GM20000 (cell line): ENCODE data around the gene ABCD4.
"Not testable (repeated sequence)": the region's sequence is repeated elsewhere in the genome, so short reads cannot be mapped to it uniquely, and the experiment has no call there.

Source experiments
- DNase-seq: peaks from one replicate; pipeline ENCODE4 v3.0.0; 2012; ENCODE audit warnings: low spot score
- TF ChIP-seq, protein P1 (sequence below): IDR thresholded peaks from 2 replicates; pipeline ENCODE4 v1.5.1; 2012; ENCODE audit warnings: mild to moderate bottlenecking, control low read depth; ENCODE audit errors: extremely low read depth, missing control alignments

ABCD4 gene

DNA sequence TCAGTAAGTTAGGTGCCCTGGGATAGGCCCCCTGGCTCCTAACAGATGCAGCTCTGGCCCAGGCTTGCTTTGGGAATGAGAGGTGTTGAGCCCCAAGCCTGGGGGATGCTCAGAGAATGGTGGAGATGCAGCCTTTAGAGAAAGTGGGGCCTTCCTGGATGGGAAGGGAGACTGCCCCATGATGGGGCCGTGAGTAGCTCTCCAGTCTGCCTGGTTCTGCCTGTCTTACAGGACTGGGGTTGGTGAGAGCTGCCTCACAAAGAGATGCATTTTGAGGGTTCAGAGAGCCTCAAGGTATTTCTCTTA lies 45.0 kb upstream of the ABCD4 start:
- TF ChIP-seq, protein P1, sequence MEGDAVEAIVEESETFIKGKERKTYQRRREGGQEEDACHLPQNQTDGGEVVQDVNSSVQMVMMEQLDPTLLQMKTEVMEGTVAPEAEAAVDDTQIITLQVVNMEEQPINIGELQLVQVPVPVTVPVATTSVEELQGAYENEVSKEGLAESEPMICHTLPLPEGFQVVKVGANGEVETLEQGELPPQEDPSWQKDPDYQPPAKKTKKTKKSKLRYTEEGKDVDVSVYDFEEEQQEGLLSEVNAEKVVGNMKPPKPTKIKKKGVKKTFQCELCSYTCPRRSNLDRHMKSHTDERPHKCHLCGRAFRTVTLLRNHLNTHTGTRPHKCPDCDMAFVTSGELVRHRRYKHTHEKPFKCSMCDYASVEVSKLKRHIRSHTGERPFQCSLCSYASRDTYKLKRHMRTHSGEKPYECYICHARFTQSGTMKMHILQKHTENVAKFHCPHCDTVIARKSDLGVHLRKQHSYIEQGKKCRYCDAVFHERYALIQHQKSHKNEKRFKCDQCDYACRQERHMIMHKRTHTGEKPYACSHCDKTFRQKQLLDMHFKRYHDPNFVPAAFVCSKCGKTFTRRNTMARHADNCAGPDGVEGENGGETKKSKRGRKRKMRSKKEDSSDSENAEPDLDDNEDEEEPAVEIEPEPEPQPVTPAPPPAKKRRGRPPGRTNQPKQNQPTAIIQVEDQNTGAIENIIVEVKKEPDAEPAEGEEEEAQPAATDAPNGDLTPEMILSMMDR, result no peak
- DNase-seq, result no peak

DNA sequence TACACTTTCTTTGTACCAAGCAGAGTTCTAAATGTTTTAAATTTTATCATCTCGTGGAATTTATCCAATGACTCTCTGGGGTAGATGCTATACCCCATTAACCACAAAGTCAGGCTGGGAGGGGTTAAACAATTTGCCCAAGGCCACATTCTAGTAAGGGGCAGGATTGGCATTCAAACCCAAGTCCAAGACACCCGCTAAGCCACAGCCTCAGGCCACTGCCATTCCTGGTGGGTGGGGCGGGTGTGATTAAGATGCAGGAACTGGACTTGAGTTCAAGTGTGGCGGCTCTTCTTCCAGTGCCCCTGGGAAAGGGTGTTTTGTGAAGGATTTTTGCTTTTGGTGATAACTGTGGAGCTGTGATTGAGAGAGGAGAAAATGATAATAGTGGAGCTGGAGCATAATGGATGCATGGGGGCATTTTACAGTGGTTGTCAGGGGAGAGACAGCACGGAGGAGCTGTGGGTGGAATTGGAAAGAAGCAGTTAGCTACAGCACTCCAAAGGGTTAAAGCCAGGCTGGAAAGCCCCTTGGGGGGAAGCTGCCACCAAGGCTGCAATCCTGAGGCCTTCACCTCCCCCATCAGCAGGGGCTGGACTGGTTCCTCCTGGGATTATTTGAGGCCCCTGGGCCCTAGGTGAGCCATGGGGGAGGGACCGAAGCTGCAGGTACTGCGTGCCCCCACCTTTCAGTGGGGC lies 44.5 kb upstream of the ABCD4 start:
- TF ChIP-seq, protein P1, result no peak
- no peak for DNase-seq

- DNase-seq, result no peak
- TF ChIP-seq, protein P1, result no peak
Measured at GRCh38 chr14:74346341-74346740, 43.6 kb upstream of the ABCD4 start.

GRCh38 chr14:74333909-74334308 lies 31.2 kb upstream of the ABCD4 start:
- TF ChIP-seq, protein P1, result no peak

GRCh38 chr14:74329950-74330552 lies 27.3 kb upstream of the ABCD4 start:
- not testable (repeated sequence) for DNase-seq

More at GRCh38 chr14:74333909-74334308, 31.2 kb upstream of the ABCD4 start:
- DNase-seq, result no peak

DNA sequence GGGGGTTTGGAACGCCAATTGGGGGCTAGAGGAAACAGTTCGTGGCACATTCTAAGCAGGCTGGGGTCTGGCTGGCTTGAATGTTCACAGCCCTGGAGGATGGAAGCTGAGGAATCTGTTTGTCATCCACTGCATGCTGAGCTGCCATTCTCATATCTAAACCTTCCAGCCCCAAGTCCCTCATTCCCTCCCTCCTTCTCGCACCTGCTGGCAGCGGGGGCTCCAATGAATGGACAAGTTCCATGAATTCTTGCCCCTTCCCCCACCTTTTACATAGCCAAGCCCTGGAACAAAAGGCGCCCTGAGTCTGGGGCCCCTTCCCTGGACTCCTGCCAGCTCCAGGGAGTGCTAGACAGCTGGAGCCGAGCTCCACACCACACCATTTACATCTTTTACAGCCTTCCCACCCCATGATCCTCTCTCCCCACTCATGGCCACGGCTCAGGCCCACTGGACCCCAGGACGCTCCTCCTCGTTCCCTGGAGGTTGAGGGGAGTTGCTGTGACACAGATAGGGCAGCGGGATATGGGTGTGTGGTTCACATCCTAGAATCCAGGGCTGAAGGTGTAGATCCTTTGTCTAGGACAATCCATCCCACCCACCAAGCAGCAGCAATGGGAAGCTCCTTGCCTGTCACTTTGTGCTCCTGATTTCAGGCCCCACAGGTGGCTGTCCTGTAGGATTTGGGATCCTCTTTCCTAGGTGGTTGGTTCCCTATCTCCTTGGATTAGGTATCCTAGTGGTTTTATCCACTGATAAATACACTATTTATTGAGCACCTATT lies 23.8 kb upstream of the ABCD4 start:
- TF ChIP-seq, protein P1, result no peak
- no peak for DNase-seq

- no peak for DNase-seq
- TF ChIP-seq, protein P1, result no peak
Measured at GRCh38 chr14:74325446-74325845, 22.7 kb upstream of the ABCD4 start.
